B cell (primary cell): ENCODE data around the gene KRTAP12-2. TPM values are rescaled to one million over a fixed set of nuclear protein-coding genes. Genes with fewer than 3 reads are reported as not detected.

Source experiments
- ATAC-seq: fragments of 200-7000 bp; cut with Tn5 transposase; one replicate; pipeline ENCODE4 v1.10.0; 2021; ENCODE audit warnings: low read depth, mild to moderate bottlenecking, moderate number of reproducible peaks, moderate library complexity
- CTCF ChIA-PET: fragments of 350-600 bp; sonication (Branson Sonifier 250); formaldehyde crosslinking; loops from one replicate; lab custom pipeline; 2021; ENCODE audit warnings: antibody characterized with exemption, inconsistent platforms; lab: Charles Lee
- POLR2A ChIA-PET: fragments of 350-600 bp; sonication (Branson Sonifier 250); formaldehyde crosslinking; loops from one replicate; lab custom pipeline; 2021; ENCODE audit warnings: antibody characterized with exemption; lab: Charles Lee
- DNase-seq: peaks from one replicate; pipeline ENCODE4 v3.0.0; 2013
- H2AFZ ChIP-seq: 2 replicates; pipeline ENCODE4 v1.6.1; 2012; ENCODE audit warnings: mild to moderate bottlenecking, low read depth, low read length; ENCODE audit not compliant: insufficient read depth, poor library complexity, severe bottlenecking
- H3K27ac ChIP-seq, 2 donors: 1 replicate in 1 of 2; 2 replicates in 1 of 2; pipeline ENCODE4 v1.5.1; 2012 to 2013; ENCODE audit warnings: low read length in 2 of 2, mild to moderate bottlenecking in 2 of 2, moderate library complexity in 1 of 2
- H3K27me3 ChIP-seq, 4 experiments: fragments of 200-600 bp in 1 of 4; sonication (generic) in 1 of 4; replicated peaks in 1 of 4; 1 replicate in 2 of 4; 2 replicates in 2 of 4; pipeline versions ENCODE4 v1.6.1 to v1.7.0; 2013 to 2016; ENCODE audit warnings: low read length in 3 of 4, mild to moderate bottlenecking in 2 of 4, mixed read lengths in 1 of 4, moderate library complexity in 1 of 4; ENCODE audit not compliant: insufficient read depth in 4 of 4, control insufficient read depth in 3 of 4; ENCODE audit errors: control extremely low read depth in 1 of 4
- H3K36me3 ChIP-seq, 2 experiments: replicated peaks in 1 of 2; 1 replicate in 1 of 2; 2 replicates in 1 of 2; pipeline versions ENCODE4 v1.6.1 to v1.7.1; 2013; ENCODE audit warnings: low read length in 1 of 2; ENCODE audit not compliant: insufficient read depth in 2 of 2, control insufficient read depth in 1 of 2; ENCODE audit errors: control extremely low read depth in 1 of 2, extremely low read depth in 1 of 2
- H3K4me1 ChIP-seq, 2 donors: fragments of 200-600 bp in 1 of 2; sonication (generic) in 1 of 2; 1 replicate in 1 of 2; 2 replicates in 1 of 2; pipeline versions ENCODE4 v1.5.1 to v1.6.1; 2013 to 2017; ENCODE audit warnings: low read length in 2 of 2; ENCODE audit not compliant: control insufficient read depth in 2 of 2, insufficient read depth in 2 of 2
- H3K4me2 ChIP-seq: replicated peaks from 2 replicates; pipeline ENCODE3; 2012; ENCODE audit warnings: mild to moderate bottlenecking, low read depth, low read length; ENCODE audit not compliant: poor library complexity, severe bottlenecking
- H3K4me3 ChIP-seq, 5 experiments: fragments of 200-600 bp in 1 of 5; sonication (generic) in 1 of 5; 1 replicate in 3 of 5; 2 replicates in 2 of 5; pipeline versions ENCODE4 v1.5.1 to v1.7.0; 2011 to 2016; ENCODE audit warnings: low read length in 4 of 5, mild to moderate bottlenecking in 4 of 5, low read depth in 2 of 5, control low read depth in 1 of 5, moderate library complexity in 1 of 5; ENCODE audit not compliant: insufficient read depth in 1 of 5; ENCODE audit errors: control extremely low read depth in 1 of 5, extremely low read depth in 1 of 5
- H3K79me2 ChIP-seq: fragments of 200-600 bp; sonication (generic); one replicate; pipeline ENCODE4 v1.6.0; 2016; ENCODE audit warnings: low read length; ENCODE audit not compliant: control insufficient read depth, insufficient read depth
- H3K9ac ChIP-seq: fragments of 200-600 bp; sonication (generic); 2 replicates; pipeline ENCODE4 v1.6.1; 2017; ENCODE audit warnings: mild to moderate bottlenecking, low read length, moderate library complexity
- H3K9me3 ChIP-seq, 3 donors: one replicate each; pipeline versions ENCODE4 v1.6.1 to v1.7.1; 2013; ENCODE audit warnings: low read length in 2 of 3; ENCODE audit not compliant: control insufficient read depth in 2 of 3, insufficient read depth in 1 of 3; ENCODE audit errors: control extremely low read depth in 1 of 3
- H4K20me1 ChIP-seq: 2 replicates; pipeline ENCODE4 v1.6.0; 2012; ENCODE audit warnings: mild to moderate bottlenecking, low read length; ENCODE audit not compliant: insufficient read depth, control insufficient read depth, poor library complexity, severe bottlenecking
- H3K27ac Mint-ChIP-seq: one replicate; pipeline ENCODE4 v1.8.0; 2021; ENCODE audit warnings: mixed read lengths
- H3K27me3 Mint-ChIP-seq: one replicate; pipeline ENCODE4 v1.8.0; 2021; ENCODE audit warnings: mixed read lengths
- H3K4me1 Mint-ChIP-seq: one replicate; pipeline ENCODE4 v1.8.0; 2021; ENCODE audit warnings: mixed read lengths
- H3K4me3 Mint-ChIP-seq: one replicate; pipeline ENCODE4 v1.8.0; 2021; ENCODE audit warnings: mixed read lengths
- H3K9me3 Mint-ChIP-seq: one replicate; pipeline ENCODE4 v1.8.0; 2022; ENCODE audit warnings: mixed read lengths; ENCODE audit not compliant: insufficient read depth
- CTCF ChIP-seq: fragments of 200-600 bp; IDR thresholded peaks from one replicate; pipeline ENCODE4 v1.8.0; 2022; ENCODE audit warnings: antibody characterized with exemption, mild to moderate bottlenecking
- EZH2 ChIP-seq: IDR thresholded peaks from 2 replicates; pipeline ENCODE4 v1.6.1; 2012; ENCODE audit warnings: borderline replicate concordance, low read depth, mild to moderate bottlenecking, moderate library complexity, low read length; ENCODE audit not compliant: insufficient read depth, poor library complexity, severe bottlenecking
- WGBS: methylation state at CpG from one replicate; pipeline ENCODE4 v1.1.5; 2013; ENCODE audit warnings: missing lambda C conversion rate; ENCODE audit not compliant: insufficient coverage; 5-methylcytosine and 5-hydroxymethylcytosine counted together
- intact Hi-C: fragments of 100-400 bp; cut with micrococcal nuclease; formaldehyde crosslinking; loops from one replicate; pipeline ENCODE4 v1.10.0; 2022
- polyA plus RNA-seq: library from polyadenylated mRNA; depleted of rRNA; stranded (reverse); fragments of >200 nt; gene quantifications from 2 replicates; pipeline ENCODE4 v1.2.3, GENCODE V29; 2012
- total RNA-seq, 2 donors: library from RNA; stranded (reverse); fragments of 120-200 nt in 1 of 2; gene quantifications; 1 replicate in 1 of 2; 2 replicates in 1 of 2; pipeline versions ENCODE4 v1.2.3 to v1.2.4, GENCODE V29; 2013 to 2022

KRTAP12-2 gene
- total and polyA plus RNA-seq, 2 donors (not counting 1 experiment from before 2014, with no cell fraction given): not detected

GRCh38 chr21:44710294-44710665 lies 43.6 kb upstream of the KRTAP12-2 start:
- Histone ChIP-seq H4K20me1 (no peaks in the 10 kb centered on the region), H3K79me2 (no peaks in the 10 kb centered on the region), H3K36me3 (no peaks in the 10 kb centered on the region), H3K27ac (no peak overlapping the region), H3K4me3 (no peak overlapping the region), H3K9ac (no peak overlapping the region), H3K9me3 (peaks cover 0 to 16% (median 5%) of the 10 kb centered on the region in 3 donors), H3K4me2 (no peak overlapping the region), H2AFZ (no peak overlapping the region), H3K4me1 (peaks cover 6 to 9% of the 10 kb centered on the region in 2 donors), H3K27me3 (peaks cover 0 to 77% (median 46%) of the 10 kb centered on the region in 4 experiments)
- Mint-ChIP-seq H3K4me3 (no peak overlapping the region), H3K9me3 (peaks cover 4% of the 10 kb centered on the region), H3K27ac (no peak overlapping the region), H3K4me1 (peaks cover 7% of the 10 kb centered on the region), H3K27me3 (peaks cover 62% of the 10 kb centered on the region)
- ChIA-PET CTCF (interaction anchor here (0.6 kb wide), 1 partner anchor 14 kb away, joined by 3 read pairs; no protein-coding TSS in a partner anchor), POLR2A (no interaction called here)
- TF ChIP-seq EZH2: no peak
- ATAC-seq (no peak), DNase-seq (no peak)
- intact Hi-C loops: no loop called here
- WGBS: 6% methylated on average over 15 of the region's 17 CpGs

GRCh38 chr21:44709426-44710293 lies 42.9 kb upstream of the KRTAP12-2 start:
- peaks cover 6 to 9% of the 10 kb centered on the region in 2 donors for H3K4me1 ChIP-seq
- H3K36me3 ChIP-seq: no peaks in the 10 kb centered on the region
- ATAC-seq: no peak
- CTCF ChIA-PET: no interaction called here
- intact Hi-C loops: no loop called here
- H2AFZ ChIP-seq: no peak overlapping the region
- peaks cover 4% of the 10 kb centered on the region for H3K9me3 Mint-ChIP-seq
- H3K27me3 ChIP-seq: peaks cover 0 to 75% (median 44%) of the 10 kb centered on the region in 4 experiments
- DNase-seq: no peak
- H3K4me2 ChIP-seq: no peak overlapping the region
- no peak overlapping the region for H3K27ac Mint-ChIP-seq
- no peak for TF ChIP-seq EZH2
- TF ChIP-seq CTCF: no peak
- WGBS: 9% methylated on average over 42 of the region's 45 CpGs
- H3K27me3 Mint-ChIP-seq: peaks cover 61% of the 10 kb centered on the region
- no peaks in the 10 kb centered on the region for H3K79me2 ChIP-seq
- H3K4me3 ChIP-seq: no peak overlapping the region
- H4K20me1 ChIP-seq: no peaks in the 10 kb centered on the region
- H3K4me1 Mint-ChIP-seq: peaks cover 3% of the 10 kb centered on the region
- POLR2A ChIA-PET: no interaction called here
- H3K27ac ChIP-seq: no peak overlapping the region
- no peak overlapping the region for H3K4me3 Mint-ChIP-seq
- H3K9me3 ChIP-seq: peaks cover 0 to 18% (median 7%) of the 10 kb centered on the region in 3 donors
- no peak overlapping the region for H3K9ac ChIP-seq
